ENCODE data around the gene ZNF300.

ZNF300 gene

GRCh38 chr5:150918613-150919012, 13.8 kb upstream of the ZNF300 start:
- TF ChIP-seq CTCF (IDR thresholded peaks at IDR 0.05; ENCODE audit: borderline replicate concordance, insufficient read depth, low read depth, low read length), result no peak
- no peak overlapping the region for H3K4me3 ChIP-seq (ENCODE audit: low read depth, low read length)

- no peak overlapping the region for H3K4me3 ChIP-seq (ENCODE audit: low read depth, low read length)
- TF ChIP-seq CTCF (IDR thresholded peaks at IDR 0.05; ENCODE audit: borderline replicate concordance, insufficient read depth, low read depth, low read length), result no peak
Observed at GRCh38 chr5:150912312-150912814, 7.6 kb upstream of the ZNF300 start.

GRCh38 chr5:150905312-150905683, 518 bp upstream of the ZNF300 start:
- no peak for TF ChIP-seq CTCF (IDR thresholded peaks at IDR 0.05; ENCODE audit: borderline replicate concordance, insufficient read depth, low read depth, low read length)
- no peak overlapping the region for H3K4me3 ChIP-seq (ENCODE audit: low read depth, low read length)

GRCh38 chr5:150901446-150901845, 3.3 kb downstream of the ZNF300 start:
- TF ChIP-seq CTCF (IDR thresholded peaks at IDR 0.05; ENCODE audit: borderline replicate concordance, insufficient read depth, low read depth, low read length), result no peak
- no peak overlapping the region for H3K4me3 ChIP-seq (ENCODE audit: low read depth, low read length)

GRCh38 chr5:150895431-150896428, 9.1 kb downstream of the ZNF300 start:
- no peak for TF ChIP-seq CTCF (IDR thresholded peaks at IDR 0.05; ENCODE audit: borderline replicate concordance, insufficient read depth, low read depth, low read length)
- H3K4me3 ChIP-seq (ENCODE audit: low read depth, low read length), result no peak overlapping the region

- no peak for TF ChIP-seq CTCF (IDR thresholded peaks at IDR 0.05; ENCODE audit: borderline replicate concordance, insufficient read depth, low read depth, low read length)
- H3K4me3 ChIP-seq (ENCODE audit: low read depth, low read length), result no peak overlapping the region
Observed at GRCh38 chr5:150879358-150879757, 25.4 kb downstream of the ZNF300 start.

- H3K4me3 ChIP-seq (ENCODE audit: low read depth, low read length), result no peak overlapping the region
- no peak for TF ChIP-seq CTCF (IDR thresholded peaks at IDR 0.05; ENCODE audit: borderline replicate concordance, insufficient read depth, low read depth, low read length)
Observed at GRCh38 chr5:150862070-150862469, 42.7 kb downstream of the ZNF300 start.
